Mammary epithelial cell (primary cell): ENCODE data around the gene EXOC8.

Source experiments
- CTCF ChIP-seq, 2 donors: IDR thresholded peaks in 1 of 2; conservative IDR thresholded peaks in 1 of 2; 2 replicates each; pipeline ENCODE4 v1.5.1; 2011 to 2012; ENCODE audit warnings: inconsistent platforms in 2 of 2, low read length in 2 of 2, mild to moderate bottlenecking in 2 of 2, control low read depth in 1 of 2, low read depth in 1 of 2; ENCODE audit not compliant: insufficient read depth in 1 of 2; ENCODE audit errors: extremely low read depth in 1 of 2
- EZH2 ChIP-seq: IDR thresholded peaks from 2 replicates; pipeline ENCODE4 v1.6.1; 2012; ENCODE audit warnings: low read length, inconsistent platforms, borderline replicate concordance

GRCh38 chr1:231332761-231333160 is 4.9 kb downstream of the EXOC8 start:
- peak in 1 of 2 donors; percentile 1 for TF ChIP-seq CTCF (conservative IDR thresholded peaks at IDR 0.05 in 1 of 2, IDR thresholded peaks at IDR 0.05 in 1 of 2; ENCODE audit: extremely low read depth in 1 of 2, insufficient read depth in 1 of 2, low read depth in 1 of 2, low read length in 2 of 2)
- TF ChIP-seq EZH2 = no peak
